ENCODE measurements around the gene CHST6.
"Not testable (repeated sequence)": the region's sequence is repeated elsewhere in the genome, so short reads cannot be mapped to it uniquely, and the experiment has no call there.

CHST6 gene

DNA sequence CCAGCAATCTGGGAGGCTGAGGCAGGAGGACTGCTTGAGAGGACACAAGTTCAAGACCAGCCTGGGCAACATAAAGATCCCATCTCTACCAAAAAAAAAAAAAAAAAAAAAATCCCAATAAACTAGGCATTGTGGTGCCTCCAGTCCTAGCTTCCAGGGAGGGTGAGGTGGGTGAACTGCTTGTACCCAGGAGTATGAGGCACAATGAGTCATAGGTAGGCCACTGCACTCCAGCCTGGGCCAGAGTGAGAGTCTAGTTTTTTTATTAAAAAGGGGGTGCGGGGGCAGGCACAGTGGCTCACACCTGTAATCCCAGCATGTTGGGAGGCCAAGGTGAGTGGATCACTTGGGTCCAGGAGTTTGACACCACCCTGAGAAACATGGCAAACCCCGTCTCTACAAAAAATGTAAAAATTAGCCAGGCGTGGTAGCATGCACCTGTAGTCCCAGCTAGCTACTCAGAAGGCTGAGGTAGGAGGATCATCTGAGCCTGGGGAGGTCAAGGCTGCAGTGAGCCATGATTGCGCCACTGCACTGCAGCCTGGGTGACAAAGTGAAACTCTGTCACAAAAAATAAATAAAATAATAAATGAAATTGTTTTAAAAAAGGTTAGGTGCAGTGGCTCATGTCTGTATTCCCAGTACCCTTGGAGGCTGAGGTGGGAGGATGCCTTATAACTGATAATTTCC, 7.8 kb upstream of the CHST6 start (continued):
- TF ChIP-seq, protein P1, sequence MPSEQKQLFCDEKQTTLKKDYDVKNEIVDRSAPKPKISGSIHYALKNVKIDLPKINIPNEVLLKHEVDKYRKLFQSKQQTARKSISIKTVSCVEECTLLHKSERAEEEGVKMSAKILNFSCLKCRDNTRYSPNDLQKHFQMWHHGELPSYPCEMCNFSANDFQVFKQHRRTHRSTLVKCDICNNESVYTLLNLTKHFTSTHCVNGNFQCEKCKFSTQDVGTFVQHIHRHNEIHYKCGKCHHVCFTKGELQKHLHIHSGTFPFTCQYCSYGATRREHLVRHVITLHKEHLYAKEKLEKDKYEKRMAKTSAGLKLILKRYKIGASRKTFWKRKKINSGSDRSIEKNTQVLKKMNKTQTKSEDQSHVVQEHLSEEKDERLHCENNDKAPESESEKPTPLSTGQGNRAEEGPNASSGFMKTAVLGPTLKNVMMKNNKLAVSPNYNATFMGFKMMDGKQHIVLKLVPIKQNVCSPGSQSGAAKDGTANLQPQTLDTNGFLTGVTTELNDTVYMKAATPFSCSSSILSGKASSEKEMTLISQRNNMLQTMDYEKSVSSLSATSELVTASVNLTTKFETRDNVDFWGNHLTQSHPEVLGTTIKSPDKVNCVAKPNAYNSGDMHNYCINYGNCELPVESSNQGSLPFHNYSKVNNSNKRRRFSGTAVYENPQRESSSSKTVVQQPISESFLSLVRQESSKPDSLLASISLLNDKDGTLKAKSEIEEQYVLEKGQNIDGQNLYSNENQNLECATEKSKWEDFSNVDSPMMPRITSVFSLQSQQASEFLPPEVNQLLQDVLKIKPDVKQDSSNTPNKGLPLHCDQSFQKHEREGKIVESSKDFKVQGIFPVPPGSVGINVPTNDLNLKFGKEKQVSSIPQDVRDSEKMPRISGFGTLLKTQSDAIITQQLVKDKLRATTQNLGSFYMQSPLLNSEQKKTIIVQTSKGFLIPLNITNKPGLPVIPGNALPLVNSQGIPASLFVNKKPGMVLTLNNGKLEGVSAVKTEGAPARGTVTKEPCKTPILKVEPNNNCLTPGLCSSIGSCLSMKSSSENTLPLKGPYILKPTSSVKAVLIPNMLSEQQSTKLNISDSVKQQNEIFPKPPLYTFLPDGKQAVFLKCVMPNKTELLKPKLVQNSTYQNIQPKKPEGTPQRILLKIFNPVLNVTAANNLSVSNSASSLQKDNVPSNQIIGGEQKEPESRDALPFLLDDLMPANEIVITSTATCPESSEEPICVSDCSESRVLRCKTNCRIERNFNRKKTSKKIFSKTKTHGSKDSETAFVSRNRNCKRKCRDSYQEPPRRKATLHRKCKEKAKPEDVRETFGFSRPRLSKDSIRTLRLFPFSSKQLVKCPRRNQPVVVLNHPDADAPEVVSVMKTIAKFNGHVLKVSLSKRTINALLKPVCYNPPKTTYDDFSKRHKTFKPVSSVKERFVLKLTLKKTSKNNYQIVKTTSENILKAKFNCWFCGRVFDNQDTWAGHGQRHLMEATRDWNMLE (tag by site-specific recombination; conservative IDR thresholded peaks at IDR 0.05; ENCODE audit: low read depth): no peak
- TF ChIP-seq ZNF660 (tag by site-specific recombination; IDR thresholded peaks at IDR 0.05): no peak
- TF ChIP-seq HOXC10 (CRISPR knock-in tag; IDR thresholded peaks at IDR 0.05): no peak
- no peak for TF ChIP-seq ZNF561 (tag by site-specific recombination; IDR thresholded peaks at IDR 0.05; ENCODE audit: borderline replicate concordance)

DNA sequence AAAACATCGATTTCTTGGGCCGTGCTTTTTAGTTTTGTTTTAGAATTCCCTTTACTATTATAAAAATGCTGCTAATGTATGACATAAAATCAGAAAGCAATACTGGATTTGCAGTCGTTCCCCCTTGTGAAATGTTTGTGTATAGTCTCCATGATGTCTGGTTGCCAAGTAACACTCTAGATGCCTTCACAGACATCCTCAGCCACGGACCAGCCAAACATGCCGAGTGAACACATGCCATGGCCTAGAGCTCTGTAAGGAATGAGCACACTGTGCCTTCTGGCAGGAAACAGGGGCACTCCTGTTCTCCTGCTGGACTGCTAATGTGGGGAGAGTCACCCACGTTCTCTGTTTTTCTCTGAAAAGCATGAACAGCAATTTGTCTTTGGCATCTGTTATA, 6.6 kb upstream of the CHST6 start:
- H3K4me3 ChIP-seq (ENCODE audit: low read depth, low read length); POLR2A ChIA-PET; H3K36me3 ChIP-seq (ENCODE audit: control insufficient read depth in 2 of 2, insufficient read depth in 1 of 2, low read length in 2 of 2); H3K9me3 ChIP-seq (ENCODE audit: control insufficient read depth, insufficient read depth, low read depth, low read length); H3K27ac ChIP-seq (ENCODE audit: extremely low read depth, low read depth, low read length): not testable (repeated sequence)
- H3K4me1 ChIP-seq (ENCODE audit: control insufficient read depth, insufficient read depth, low read length): peaks cover 13% of the 10 kb centered on the region
- CTCF ChIA-PET: interaction anchor here (0.7 to 1.2 kb wide), 2 partner anchors 15 to 30 kb away, joined by 3 to 5 read pairs; no protein-coding TSS in a partner anchor

DNA sequence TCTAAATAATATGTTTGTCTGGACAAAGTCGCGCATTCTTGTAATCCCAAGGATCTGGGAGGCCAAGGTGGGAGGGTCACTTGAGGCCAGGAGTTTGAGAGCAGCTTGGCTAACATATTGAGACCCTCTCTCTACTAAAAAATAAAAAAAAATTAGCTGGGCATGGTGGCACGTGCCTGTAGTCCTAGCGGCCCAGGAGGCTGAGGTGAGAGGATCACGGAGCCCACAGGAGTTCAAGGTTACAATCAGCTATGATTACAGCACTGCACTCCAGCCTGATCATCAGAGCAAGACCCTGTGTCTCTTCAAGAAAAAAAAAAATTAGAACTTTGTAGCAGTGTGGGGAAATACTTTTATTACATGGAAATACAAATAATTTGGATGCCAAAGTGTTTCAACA, 6.1 kb upstream of the CHST6 start:
- TF ChIP-seq ZNF37A (tag by site-specific recombination; IDR thresholded peaks at IDR 0.05) (no peak), ZNF394 (tag by site-specific recombination; IDR thresholded peaks at IDR 0.05; ENCODE audit: borderline replicate concordance) (no peak), BCL11A (tag by site-specific recombination; IDR thresholded peaks at IDR 0.05; ENCODE audit: low read depth) (no peak), ZFP41 (tag by site-specific recombination; IDR thresholded peaks at IDR 0.05; ENCODE audit: borderline replicate concordance) (no peak), ZNF76 (tag by site-specific recombination; IDR thresholded peaks at IDR 0.05; ENCODE audit: borderline replicate concordance, low read depth) (no peak), ZNF658 (tag by site-specific recombination; IDR thresholded peaks at IDR 0.05) (no peak), SALL2 (tag by site-specific recombination; IDR thresholded peaks at IDR 0.05; ENCODE audit: borderline replicate concordance) (no peak), ZNF350 (tag by site-specific recombination; IDR thresholded peaks at IDR 0.05) (no peak)
- peaks cover 13% of the 10 kb centered on the region for H3K4me1 ChIP-seq (ENCODE audit: control insufficient read depth, insufficient read depth, low read length)
- H3K4me3 ChIP-seq (ENCODE audit: low read depth, low read length): no peak overlapping the region
- ChIA-PET CTCF (interaction anchor here (1.2 kb wide), 1 partner anchor 16 kb away, joined by 5 read pairs; no protein-coding TSS in a partner anchor), POLR2A (no interaction called here)
- no peaks in the 10 kb centered on the region for H3K9me3 ChIP-seq (ENCODE audit: control insufficient read depth, insufficient read depth, low read depth, low read length)
- H3K27ac ChIP-seq (ENCODE audit: extremely low read depth, low read depth, low read length): no peak overlapping the region
- no peaks in the 10 kb centered on the region for H3K36me3 ChIP-seq (ENCODE audit: control insufficient read depth in 2 of 2, insufficient read depth in 1 of 2, low read length in 2 of 2)

DNA sequence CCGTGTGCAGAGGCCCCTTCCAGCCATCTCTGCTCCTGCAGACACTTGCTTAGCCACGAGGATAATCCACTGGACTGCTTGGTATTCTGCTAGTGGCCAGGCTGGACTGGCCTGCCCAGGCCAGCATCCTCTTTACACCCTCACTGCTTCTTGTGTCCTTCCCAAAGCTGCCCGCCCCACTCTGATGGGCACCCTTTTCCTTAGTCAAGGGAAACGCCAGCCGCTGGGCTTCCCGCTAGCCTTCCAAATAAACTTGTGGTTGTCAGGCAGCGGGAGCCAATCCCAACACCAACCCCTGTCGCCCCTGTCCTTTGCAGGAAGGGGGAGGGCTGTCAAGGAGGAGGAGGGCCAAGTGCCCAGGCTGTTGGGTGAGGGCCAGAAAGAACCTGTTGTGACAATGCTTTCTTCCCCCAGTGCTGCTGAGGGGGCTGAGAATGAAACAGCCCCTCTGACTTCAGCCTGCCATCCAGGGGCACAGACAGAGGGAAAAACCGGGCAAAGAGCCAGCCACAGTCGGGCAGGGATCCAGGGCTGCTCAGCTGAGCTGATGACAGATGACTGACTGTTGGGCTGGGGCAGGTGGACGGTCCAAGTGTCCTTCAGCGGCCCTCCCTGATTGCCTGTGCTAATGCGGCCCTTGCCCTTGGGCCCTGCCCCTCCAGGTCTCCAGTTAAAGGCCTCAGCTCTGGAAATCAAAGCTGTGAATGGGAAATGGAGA, 3.5 kb upstream of the CHST6 start:
- ChIA-PET POLR2A (interaction anchor here (0.6 kb wide), 1 partner anchor 11 kb away, joined by 3 read pairs; no protein-coding TSS in a partner anchor), CTCF (interaction anchor here (0.8 to 2.4 kb wide), 3 partner anchors 18 to 299 kb away, joined by 3 to 20 read pairs (median 12); no protein-coding TSS in a partner anchor)
- H3K36me3 ChIP-seq (ENCODE audit: control insufficient read depth in 2 of 2, insufficient read depth in 1 of 2, low read length in 2 of 2); H3K9me3 ChIP-seq (ENCODE audit: control insufficient read depth, insufficient read depth, low read depth, low read length); H3K27ac ChIP-seq (ENCODE audit: extremely low read depth, low read depth, low read length); H3K4me3 ChIP-seq (ENCODE audit: low read depth, low read length): not testable (repeated sequence)
- peaks cover 13% of the 10 kb centered on the region for H3K4me1 ChIP-seq (ENCODE audit: control insufficient read depth, insufficient read depth, low read length)
- TF ChIP-seq, protein P2, sequence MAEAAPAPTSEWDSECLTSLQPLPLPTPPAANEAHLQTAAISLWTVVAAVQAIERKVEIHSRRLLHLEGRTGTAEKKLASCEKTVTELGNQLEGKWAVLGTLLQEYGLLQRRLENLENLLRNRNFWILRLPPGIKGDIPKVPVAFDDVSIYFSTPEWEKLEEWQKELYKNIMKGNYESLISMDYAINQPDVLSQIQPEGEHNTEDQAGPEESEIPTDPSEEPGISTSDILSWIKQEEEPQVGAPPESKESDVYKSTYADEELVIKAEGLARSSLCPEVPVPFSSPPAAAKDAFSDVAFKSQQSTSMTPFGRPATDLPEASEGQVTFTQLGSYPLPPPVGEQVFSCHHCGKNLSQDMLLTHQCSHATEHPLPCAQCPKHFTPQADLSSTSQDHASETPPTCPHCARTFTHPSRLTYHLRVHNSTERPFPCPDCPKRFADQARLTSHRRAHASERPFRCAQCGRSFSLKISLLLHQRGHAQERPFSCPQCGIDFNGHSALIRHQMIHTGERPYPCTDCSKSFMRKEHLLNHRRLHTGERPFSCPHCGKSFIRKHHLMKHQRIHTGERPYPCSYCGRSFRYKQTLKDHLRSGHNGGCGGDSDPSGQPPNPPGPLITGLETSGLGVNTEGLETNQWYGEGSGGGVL (tag by site-specific recombination; IDR thresholded peaks at IDR 0.05): peak; percentile 87
- TF ChIP-seq ZNF366 (tag by site-specific recombination; conservative IDR thresholded peaks at IDR 0.05) (peak; percentile 62), ZBTB8A (tag by site-specific recombination; IDR thresholded peaks at IDR 0.05) (peak; percentile 88), SCRT2 (tag by site-specific recombination; IDR thresholded peaks at IDR 0.05) (peak; percentile 81)
- TF ChIP-seq, protein P3, sequence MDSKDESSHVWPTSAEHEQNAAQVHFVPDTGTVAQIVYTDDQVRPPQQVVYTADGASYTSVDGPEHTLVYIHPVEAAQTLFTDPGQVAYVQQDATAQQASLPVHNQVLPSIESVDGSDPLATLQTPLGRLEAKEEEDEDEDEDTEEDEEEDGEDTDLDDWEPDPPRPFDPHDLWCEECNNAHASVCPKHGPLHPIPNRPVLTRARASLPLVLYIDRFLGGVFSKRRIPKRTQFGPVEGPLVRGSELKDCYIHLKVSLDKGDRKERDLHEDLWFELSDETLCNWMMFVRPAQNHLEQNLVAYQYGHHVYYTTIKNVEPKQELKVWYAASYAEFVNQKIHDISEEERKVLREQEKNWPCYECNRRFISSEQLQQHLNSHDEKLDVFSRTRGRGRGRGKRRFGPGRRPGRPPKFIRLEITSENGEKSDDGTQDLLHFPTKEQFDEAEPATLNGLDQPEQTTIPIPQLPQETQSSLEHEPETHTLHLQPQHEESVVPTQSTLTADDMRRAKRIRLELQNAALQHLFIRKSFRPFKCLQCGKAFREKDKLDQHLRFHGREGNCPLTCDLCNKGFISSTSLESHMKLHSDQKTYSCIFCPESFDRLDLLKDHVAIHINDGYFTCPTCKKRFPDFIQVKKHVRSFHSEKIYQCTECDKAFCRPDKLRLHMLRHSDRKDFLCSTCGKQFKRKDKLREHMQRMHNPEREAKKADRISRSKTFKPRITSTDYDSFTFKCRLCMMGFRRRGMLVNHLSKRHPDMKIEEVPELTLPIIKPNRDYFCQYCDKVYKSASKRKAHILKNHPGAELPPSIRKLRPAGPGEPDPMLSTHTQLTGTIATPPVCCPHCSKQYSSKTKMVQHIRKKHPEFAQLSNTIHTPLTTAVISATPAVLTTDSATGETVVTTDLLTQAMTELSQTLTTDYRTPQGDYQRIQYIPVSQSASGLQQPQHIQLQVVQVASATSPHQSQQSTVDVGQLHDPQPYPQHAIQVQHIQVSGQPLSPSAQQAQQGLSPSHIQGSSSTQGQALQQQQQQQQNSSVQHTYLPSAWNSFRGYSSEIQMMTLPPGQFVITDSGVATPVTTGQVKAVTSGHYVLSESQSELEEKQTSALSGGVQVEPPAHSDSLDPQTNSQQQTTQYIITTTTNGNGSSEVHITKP (tag by site-specific recombination; IDR thresholded peaks at IDR 0.05): peak; percentile 54
